ENCODE measurements around the gene PTPRD.
"Not testable (repeated sequence)": the region's sequence is repeated elsewhere in the genome, so short reads cannot be mapped to it uniquely, and the experiment has no call there.

PTPRD gene

DNA sequence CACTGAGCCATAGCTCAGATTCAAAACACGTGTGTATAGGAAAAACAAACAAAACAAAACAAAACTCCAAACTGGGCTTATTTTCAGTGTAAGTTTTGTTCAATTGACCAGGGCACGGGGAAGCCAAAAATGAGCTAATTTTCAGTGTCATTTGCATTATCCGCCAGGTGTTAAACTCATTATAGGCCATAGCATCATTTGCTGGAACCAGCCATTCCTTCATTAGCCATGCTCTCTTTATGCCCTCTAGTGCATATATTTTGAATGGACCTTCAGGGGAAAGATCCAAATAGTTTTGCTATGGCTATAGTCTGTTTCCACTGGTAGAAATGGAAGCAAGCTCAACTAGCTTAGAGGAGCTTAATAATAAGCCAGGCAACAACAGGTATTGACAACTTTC lies 1608.0 kb downstream of the PTPRD start:
- DNase-seq (ENCODE audit: low read depth), result no peak

DNA sequence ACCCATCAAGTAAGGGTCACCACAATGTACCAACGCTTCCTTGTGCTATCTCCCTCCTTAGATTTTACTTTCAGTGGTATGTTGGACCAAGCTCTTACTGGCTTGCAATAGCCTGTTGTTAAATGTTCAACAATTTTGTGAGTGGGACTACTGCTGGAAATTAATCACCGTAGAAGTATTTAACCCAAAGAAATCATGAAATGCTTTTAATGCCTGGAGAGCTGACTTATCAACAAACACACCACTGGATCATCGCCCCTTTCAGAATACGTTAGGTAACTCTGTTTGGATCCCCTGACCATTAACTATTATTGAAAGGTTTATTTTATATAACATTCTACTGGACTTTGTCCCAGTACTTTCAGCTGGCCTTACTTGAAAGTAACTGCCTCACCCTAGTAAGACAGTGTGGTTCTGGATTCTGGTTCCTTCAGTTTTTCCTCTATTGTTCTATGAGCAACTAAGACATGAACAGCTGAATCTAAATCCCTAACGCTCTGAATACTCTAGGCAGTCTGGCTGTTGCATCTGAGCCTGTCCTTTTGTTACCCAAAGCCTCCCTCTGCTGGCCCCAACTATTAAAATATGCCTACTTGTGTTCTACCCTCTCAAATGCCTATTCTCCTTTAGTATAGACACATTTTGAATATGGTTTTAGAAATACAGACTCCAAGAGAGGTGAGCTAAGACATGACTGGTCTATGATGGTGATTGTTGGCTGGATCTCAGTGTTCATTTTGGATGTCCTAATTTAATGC lies 1609.8 kb downstream of the PTPRD start:
- no peak for DNase-seq (ENCODE audit: low read depth)

DNA sequence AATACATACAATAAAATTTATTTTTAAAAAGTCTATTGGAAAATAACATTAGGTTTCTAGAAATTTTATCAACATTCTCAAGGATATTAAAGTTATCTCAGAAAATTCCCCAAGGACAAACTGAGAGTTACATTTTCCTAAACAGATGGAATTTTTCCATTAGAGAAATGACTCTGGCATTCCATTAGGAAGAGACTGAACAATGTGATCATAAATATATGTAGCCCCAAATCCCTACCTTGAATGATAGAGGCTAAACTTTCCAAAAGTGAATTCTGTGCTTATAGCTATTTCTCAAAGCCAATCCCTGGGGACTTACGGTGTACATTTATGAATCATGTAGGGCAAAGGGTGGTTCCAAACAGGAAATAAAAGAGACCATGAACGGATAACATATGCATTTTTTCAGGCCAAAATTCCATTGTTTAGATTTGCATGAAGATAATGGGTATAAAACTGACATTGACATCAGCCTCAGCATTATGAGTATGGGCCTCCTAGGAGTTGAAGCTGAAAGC lies 1632.2 kb downstream of the PTPRD start:
- DNase-seq (ENCODE audit: low read depth), result no peak

DNA sequence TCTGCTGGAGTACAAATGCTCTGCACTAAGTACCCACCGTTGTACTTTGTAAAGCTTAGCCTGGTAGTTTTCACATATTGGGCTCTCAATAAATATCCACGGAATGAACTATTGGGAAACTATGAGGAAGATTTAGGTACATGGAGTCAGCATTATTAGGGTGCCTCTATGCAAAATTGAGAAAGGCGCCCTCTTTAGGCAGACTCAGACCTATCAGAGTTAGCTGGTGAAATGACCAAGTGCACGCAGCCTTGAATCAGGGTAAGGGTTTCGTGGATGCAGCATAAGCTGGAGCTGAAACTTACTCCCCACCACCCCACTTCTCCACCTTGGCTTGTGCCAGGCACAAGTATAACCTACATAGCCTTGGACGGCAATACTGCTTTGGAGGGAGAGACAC lies 1634.5 kb downstream of the PTPRD start:
- no peak for DNase-seq (ENCODE audit: low read depth)

GRCh38 chr9:8968350-8968749 lies 1644.5 kb downstream of the PTPRD start:
- not testable (repeated sequence) for DNase-seq (ENCODE audit: low read depth)

DNA sequence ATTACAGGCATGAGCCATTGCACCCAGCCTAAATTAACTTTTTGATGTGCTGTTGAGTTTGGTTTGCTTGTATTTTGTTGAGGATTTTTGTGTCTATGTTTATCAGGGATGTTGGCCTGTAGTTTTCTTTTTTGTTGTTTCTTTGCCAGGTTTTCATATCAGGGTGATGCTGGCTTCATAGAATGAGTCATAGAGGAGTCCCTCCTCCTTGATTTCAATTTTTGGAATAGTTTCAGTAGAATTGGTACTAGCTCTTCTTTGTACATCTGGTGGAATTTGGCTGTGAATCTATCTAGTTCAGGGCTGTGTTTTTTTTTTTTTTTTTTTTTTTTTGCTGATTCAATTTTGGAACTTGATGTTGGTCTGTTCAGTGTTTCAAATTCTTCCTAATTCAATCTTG lies 1648.9 kb downstream of the PTPRD start:
- DNase-seq (ENCODE audit: low read depth), result no peak

DNA sequence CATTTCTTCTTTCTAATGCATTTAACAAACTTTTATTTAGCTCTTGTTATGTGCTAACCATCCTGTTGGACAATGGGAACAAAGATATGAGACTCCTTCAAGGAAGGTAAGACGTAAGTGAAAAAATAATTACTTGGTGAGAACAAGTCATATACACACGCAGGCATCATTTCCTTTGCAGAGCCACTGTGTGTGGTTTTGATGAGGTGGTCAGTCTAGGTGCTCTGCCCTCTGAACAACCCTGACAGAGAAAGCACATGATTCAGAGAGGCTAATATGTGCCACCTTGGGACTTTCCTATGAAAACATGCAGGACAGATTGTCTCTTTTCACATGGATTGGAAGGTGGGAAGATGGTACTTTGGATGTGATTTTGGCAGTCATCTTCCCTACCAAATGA lies 1650.7 kb downstream of the PTPRD start:
- no peak for DNase-seq (ENCODE audit: low read depth)

DNA sequence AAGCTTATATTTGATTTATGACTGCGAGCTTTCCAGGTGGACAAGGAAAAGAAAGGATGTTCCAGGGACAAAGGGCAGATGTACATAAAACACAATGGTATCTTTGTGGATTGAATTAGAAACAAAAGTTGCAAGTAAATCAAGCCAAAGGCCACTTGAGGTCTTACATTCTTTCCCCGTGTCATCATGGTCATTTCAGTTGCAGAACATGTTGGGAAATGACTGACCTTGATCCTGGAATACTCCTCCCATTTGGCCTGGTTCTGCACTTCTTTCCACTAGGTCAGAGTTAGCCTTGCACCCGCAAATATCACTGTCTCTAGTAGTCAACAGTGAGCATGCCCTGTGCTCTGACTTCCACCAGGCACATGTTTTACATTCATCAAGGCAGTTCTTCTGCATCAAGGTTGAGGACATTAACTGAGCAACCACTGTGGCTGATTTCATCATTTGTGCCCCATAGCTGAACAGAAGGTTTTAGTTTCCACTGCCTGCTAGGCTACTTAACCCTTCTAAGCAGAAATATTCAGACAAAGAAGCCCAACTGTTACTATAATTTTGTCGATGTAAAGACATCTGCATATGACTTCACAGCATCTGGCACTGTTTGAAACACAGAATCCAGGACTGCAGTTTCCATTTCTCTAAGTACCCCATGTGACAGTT lies 1651.5 kb downstream of the PTPRD start:
- no peak for DNase-seq (ENCODE audit: low read depth)

DNA sequence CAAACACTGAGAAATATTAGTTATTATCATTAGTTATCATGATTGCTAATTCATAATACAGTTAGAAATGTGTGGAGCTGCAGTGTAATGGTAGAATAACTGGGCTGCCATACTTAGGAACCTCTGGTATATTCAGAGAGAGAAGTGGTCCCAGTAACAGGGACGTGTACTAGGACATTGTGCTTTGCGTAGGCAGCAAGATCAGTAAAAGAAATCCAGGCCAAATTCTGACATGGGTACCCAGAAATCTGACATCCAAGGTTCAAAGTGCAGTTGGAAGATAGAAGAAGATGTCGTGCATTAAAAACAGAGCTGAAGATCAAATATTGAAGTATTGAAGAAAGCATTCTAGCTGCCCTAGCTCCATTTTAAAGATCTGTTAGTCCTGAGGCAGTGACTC lies 1652.5 kb downstream of the PTPRD start:
- no peak for DNase-seq (ENCODE audit: low read depth)

- no peak for DNase-seq (ENCODE audit: low read depth)
Measured at GRCh38 chr9:8958358-8958757, 1654.4 kb downstream of the PTPRD start.

GRCh38 chr9:8955315-8955714 lies 1657.5 kb downstream of the PTPRD start:
- no peak for DNase-seq (ENCODE audit: low read depth)

- DNase-seq (ENCODE audit: low read depth), result no peak
Measured at GRCh38 chr9:8946461-8946860, 1666.3 kb downstream of the PTPRD start.

DNA sequence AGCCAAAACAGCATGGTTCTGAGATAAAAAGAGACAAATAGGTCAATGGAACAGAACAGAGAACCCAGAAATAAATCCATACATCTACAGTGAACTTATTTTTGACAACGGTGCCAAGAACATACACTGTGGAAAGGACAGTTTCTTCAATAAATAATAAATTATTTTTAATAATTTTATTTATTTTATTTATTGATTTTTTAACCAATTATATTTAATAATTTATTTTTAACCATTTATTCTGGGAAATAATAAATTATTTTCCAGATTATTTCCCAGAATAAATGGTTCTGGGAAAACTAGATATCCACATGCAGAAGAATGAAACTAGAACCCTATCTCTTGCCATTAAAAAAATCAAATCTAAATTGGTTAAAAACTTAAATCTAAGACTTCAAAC lies 1669.4 kb downstream of the PTPRD start:
- no peak for DNase-seq (ENCODE audit: low read depth)

GRCh38 chr9:8940650-8941049 lies 1672.2 kb downstream of the PTPRD start:
- DNase-seq (ENCODE audit: low read depth), result no peak

DNA sequence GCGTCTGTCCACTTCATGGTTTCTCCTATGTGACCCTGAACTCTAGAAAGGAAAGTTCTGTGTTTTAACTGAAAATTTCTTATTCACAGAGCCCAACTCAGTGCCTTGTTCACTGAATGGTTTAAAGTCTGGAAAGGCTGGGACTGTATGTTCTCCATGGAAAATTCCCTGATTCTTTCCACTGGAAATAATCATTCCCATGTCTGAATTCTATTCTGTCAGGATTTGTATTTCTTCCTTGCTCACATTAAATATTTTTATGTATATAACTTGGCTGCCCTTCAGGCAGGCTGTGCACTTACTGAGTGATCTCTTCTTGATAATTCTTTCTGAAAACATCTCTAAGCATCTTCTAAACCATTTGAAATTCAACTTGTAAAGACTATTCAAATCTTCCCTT lies 1686.3 kb downstream of the PTPRD start:
- no peak for DNase-seq (ENCODE audit: low read depth)

GRCh38 chr9:8924562-8924961 lies 1688.2 kb downstream of the PTPRD start:
- no peak for DNase-seq (ENCODE audit: low read depth)

- not testable (repeated sequence) for DNase-seq (ENCODE audit: low read depth)
Measured at GRCh38 chr9:8920478-8921183, 1692.2 kb downstream of the PTPRD start.

- DNase-seq (ENCODE audit: low read depth), result no peak
Measured at GRCh38 chr9:8917956-8918739, 1694.7 kb downstream of the PTPRD start.

DNA sequence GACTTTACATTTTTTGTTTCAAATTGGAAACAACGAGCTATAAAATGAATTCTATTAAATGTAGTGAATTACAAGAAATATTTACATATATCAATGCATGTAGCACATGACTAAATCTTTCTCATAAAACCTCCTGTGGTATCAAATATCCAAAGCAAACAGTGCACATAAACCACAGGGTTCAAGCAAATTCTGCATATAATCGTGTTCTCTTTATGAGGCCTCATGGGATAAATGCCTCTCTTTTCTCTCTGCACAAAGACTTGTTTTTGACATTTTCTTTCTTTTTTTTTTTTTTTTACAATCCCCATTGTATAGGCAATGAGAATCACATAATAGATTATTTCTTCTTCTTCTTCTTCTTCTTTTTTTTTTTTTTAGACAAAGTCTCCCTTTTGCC lies 1696.0 kb downstream of the PTPRD start:
- no peak for DNase-seq (ENCODE audit: low read depth)

GRCh38 chr9:8907868-8908267 lies 1704.9 kb downstream of the PTPRD start:
- DNase-seq (ENCODE audit: low read depth), result no peak

- no peak for DNase-seq (ENCODE audit: low read depth)
Measured at GRCh38 chr9:8905731-8906130, 1707.1 kb downstream of the PTPRD start.
